HG03066 (cell line): ENCODE data around the gene BTBD8.
"Not testable (repeated sequence)": the region's sequence is repeated elsewhere in the genome, so short reads cannot be mapped to it uniquely, and the experiment has no call there.

Source experiments
- ATAC-seq: cut with Tn5 transposase; IDR thresholded peaks from one replicate; pipeline ENCODE4 v1.9.1; 2021; ENCODE audit warnings: low read depth; ENCODE audit not compliant: unreplicated experiment

The BTBD8 gene

DNA sequence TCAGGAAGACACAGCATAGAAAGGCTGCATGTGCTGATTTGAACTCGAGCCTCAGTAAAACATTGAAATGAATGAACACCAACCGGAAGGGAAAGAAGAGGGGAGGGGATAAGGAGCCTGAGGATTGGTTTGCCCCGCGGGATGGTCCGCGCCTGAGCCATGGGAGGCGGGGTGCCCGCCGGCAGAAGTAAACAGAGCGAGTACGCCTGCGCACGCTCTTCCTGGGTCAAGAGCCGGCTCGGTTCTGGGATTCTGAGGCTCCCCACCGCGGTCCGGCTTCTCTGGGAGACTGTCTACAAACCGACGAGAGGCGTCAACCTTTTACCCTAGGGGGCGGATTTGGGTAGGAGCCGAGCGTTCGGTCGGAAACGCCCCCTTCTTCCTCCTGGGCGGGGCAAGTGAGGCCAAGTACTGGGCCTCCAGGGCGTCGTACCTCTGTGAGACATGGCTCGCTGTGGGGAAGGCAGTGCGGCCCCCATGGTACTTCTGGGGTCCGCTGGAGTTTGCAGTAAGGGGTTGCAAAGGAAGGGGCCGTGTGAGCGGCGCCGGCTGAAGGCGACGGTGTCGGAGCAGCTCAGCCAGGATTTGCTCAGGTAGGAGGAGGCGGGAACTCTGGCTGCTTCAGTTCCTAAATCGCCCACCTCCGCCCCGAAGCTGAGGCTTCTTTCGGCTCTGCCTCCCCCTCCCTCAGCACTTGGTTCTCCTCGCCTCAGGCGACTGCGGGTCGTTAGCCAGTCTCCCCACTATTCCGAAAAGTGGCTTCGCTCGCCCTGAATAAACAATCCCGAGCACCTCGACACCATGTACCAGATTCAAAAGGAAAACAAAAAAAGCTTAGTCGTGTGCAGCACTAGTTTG is at the start of gene BTBD8:
TSS of gene BTBD8 (plus strand) at position 218 of the 858 bp plus-strand sequence. CDS start at position 445, 227 bp downstream.
- ATAC-seq = peak; percentile 94

DNA sequence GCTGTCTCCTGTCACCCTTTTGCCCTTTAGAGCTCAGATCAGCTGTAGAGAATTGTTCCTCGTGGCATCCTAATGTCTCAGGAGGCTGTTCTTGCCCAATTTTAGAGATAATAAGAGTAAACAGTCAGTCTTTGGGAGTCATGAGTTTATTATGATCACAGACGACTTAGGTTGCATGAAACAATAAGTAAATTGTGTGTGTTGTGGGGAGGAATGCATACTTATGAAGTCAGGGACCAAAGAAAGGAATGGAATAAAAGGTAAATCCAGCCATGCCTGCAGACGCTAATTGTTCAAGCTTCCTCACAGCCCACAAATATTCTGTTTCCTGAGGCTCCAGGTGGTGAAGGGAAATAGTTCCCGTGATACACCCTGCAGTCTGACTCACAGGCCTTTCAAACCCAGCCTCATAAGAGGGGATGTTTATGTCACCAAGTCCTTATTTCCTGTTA is 49.5 kb upstream of the BTBD8 start:
- no peak for ATAC-seq

DNA sequence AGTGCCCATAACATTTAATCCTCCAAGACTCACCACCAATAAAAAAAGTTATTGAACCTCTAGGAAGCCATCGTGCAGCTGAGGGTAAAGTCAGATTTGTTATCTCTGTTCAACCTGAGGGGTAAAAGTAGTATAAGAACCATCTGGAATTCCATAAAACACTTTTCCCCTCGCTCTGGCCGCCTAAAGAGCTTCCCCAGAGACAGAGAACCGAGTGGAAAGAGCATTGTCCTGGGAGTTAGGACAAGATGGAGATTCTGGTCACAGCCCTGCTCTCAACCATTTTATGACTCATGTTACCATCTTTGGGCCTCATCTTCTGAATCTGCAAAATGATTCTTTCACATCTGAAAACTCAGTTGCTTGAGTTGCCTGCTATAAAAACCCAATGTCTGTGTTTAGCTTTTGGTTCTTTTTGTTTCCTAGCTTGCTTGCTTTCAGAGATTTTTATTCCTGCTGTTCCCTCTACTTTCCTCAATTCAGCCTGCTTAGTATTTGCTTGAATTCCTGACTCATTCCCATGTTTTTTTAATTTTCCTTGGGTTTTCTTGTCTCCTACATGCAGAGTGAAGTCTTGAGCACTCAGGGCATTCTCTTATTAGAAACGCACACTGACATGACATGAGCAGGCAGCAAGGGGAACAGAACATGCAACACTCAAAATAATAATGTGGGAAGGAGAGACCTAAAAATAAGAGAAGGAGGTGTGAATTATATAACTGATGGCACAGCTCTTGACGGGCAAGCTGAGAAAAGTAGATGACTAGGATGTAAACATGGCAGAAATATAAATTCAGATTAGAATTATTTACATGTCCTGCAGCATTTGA is 48.6 kb upstream of the BTBD8 start:
- no peak for ATAC-seq

DNA sequence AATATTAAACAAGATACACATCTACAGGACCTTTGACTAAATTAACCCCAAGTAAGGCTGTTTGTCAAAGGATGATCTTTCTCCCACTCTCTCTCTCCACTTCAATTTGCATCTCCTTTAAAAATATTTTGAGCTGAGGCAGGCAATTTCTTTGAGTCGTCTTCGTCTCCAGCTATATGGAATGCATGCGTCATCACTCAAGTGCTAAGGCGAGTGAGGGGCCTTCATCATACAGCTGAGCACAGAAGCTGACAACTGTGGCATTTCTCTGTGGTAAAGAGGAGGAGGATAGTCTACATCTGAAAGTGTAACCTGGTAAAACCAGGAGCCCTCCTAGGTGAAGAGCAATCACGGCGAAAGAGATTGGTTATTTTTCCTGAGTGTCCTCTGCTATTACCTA is 42.7 kb upstream of the BTBD8 start:
- no peak for ATAC-seq

DNA sequence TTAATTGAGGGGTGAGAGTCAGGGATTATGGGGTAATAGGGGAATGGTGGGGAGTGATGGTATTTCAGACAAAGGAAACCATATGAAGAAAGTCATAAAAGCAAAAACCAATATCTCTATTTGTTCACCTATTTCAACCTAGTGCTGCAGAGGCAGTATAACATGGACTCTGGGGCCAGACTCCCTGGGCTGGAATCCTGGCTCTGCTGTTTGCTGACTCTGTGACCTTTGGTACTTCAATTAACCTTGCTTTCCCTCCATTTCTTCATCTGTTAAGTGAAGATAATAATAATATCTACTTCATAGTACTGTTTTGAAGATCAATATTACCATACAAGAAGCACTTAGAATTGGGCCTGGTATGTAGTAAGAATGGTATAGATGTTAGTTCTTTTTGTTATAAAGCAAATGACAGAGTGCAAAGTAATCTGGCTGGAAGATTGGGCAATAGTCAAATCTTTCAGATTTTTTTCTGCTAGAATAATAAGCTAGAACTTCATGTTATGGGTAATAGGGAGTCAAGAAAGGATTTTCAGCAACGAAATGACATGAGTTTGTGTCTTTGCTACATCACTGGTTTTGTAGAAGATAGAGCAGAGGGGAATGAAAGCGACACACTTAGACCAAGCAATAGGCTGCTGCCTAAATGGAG is 41.3 kb upstream of the BTBD8 start:
- ATAC-seq = no peak

DNA sequence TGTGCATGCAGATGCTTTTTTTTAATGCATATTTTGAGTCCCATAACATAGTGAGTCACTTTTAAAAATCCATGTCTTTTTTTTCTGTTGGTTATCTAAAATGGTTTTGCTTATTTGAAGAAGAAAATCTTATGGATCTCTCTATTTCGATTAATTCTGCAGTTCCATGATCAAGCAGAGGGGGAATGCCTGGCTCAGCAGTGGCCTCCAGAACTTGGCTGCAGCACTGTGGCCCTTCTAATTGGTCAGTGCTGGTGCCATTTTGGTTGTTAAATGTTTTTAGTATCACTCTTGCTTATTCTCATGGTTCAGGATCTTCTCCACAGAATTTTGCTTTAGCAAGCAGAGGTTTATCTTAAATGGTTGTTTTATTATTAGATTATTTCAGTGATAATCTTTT is 39.2 kb upstream of the BTBD8 start:
- no peak for ATAC-seq

DNA sequence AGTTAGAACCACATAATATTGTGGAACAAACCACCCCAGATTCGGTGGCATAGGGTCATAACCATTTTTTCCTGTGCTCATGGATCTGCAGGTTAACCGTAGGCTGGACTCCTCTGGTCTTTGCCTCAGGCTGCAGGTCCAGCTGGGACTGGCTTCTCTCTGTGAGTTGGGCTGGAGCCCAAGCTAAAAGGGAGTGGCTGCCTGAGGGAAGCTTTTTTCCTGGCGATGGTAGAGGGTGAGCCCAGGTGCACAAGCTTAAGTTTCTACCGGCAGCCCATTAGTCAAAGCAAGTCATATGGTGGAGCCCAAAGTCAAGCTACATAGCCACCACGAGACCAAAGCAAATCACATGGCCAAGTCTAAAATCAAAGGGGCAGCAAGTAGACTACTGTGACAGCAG is 36.5 kb upstream of the BTBD8 start:
- ATAC-seq = no peak

DNA sequence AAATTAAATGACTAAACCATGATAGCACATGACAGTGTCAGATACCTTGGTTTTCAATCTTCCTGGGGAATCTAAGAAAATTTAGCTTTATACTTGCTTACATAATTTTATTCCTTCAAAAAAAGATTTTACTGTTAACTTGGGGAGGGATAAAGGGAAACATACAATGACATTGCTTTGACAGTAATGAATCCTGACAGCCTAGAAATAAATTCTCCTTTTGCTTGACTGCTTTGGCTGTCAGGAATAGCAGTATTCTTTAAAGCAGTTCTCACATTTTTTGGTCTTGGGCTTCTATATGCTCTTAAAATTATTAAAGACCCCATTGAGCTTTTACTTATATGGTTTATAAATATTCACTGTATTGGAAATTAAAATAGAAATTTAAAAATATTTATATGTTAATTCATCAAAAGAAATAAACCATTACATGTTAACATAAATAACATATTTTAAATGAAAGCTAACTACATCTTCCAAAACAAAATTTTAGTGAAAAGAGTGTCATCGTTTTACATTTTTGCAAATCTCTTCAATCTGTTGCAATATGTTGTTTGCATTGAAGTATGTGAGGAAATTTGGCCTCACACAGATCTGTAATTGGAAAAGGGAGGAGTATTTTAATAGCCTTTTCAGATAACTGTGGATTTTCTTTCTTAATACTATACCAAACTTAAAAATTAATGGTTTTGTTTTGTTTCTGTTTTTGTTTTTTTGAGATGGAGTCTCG is 34.2 kb upstream of the BTBD8 start:
- ATAC-seq = no peak

DNA sequence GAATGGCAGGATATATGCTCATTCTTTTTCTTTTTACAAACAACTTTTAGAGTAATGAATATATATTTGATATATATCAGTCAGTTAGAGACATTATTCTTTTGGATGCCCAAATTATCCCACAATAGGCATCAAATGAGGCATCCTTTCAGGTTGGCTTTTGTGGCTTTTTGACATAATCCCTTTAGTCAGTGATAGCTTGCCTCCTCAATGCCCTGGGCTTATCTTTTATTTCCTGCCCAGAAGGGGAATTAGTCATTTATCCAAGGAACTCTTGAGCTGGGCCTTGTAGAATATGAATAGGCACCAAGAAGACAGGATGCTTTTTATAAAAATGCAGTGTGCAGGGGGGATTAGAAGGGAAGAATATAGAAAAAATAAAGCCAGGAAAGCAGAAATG is 28.2 kb upstream of the BTBD8 start:
- no peak for ATAC-seq

DNA sequence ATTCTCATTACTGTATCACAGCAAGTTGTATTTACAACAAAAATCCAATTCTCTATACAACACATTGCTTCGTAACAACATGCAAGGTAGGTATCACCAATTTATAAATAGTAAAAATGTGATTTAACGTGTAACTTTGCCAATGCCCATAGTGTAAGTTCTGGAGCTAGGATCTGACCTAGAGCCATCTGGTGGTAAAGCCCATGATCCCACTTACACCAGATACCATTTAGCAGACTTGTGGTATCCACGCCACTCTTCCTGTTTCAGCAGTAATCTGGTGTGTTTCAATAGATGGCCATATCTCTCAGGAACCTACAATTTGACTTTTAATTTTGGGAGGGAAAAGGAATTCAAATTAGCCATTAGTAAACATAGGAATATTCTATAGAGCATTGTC is 15.1 kb upstream of the BTBD8 start:
- no peak for ATAC-seq

DNA sequence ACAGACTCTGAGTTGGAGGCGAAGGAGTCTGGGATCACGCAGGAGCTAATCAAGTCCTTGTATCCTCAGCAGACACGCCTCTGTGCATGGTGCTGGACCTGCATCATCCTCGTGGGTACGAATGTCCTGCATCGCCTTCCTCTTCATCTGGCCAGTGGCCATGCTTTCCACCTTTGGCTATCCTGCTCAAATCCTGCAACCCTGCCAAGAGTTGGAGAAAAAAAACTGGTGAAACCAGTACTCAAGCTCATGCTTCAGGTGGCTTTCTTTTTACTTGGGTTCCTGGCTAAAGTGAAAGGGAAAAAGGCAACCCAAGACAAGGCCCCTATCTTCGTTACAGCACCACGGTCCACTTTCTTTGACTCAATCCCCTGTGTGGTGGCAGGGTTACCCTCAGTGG is 13.8 kb upstream of the BTBD8 start:
- ATAC-seq = no peak

DNA sequence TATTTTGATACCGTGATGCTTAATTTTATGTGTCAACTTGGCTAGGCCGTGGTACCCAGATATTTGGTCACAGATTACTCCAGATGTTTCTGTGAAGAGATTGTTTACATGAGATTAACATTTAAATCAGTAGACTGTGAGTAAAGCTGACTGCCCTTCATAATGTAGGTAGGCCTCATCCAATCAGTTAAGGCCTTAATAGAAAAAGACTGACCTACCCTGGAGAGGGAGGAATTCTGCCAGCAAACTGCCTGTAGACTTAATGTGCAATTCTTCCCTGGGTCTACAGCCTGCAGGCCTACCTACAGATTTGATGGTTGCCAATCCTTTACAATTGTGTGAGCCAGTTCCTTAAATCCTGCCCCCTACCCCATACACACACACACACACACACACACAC is 9.3 kb upstream of the BTBD8 start:
- no peak for ATAC-seq

DNA sequence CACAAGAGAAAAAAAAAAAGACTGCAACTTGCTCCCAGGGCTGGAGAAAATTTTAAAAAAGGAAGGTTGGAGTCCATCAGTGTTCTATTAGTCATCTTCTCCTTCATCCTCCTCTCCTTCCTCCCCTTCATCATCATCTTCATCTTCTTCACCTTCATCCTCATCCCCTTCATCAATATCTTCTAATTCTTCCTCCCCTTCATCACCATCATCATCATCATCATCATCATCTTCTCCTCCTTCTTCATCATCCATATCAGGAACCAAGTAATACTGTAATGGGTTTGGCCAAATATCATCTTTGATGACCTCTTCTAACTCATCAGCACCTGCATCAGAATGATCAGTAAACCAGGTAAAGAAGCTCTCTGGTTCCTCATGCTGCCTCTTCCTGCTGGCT is 5.7 kb upstream of the BTBD8 start:
- not testable (repeated sequence) for ATAC-seq

DNA sequence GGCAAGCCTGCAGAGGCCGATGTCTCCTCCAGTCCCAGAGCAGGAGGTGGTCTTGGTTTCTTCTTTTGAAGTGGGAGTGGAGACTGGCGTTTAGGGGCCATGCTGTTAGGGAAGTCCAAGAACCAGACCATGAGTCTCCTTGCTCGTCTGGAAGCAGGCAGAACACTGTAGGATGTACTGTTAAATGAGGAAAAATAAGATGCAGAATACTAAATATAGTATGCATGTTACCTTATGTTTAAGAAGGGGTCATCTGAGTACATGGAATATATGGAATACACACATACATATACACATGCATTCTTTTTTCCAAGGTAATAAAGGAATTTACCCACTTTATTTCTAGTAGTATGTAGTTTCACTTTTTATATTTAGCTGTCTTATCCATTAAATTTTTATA is 4.8 kb upstream of the BTBD8 start, which contains the start of gene SETSIP:
TSS of gene SETSIP (minus strand) at position 101 of the 400 bp plus-strand sequence. CDS start at position 101, 0 bp downstream.
- ATAC-seq = no peak

DNA sequence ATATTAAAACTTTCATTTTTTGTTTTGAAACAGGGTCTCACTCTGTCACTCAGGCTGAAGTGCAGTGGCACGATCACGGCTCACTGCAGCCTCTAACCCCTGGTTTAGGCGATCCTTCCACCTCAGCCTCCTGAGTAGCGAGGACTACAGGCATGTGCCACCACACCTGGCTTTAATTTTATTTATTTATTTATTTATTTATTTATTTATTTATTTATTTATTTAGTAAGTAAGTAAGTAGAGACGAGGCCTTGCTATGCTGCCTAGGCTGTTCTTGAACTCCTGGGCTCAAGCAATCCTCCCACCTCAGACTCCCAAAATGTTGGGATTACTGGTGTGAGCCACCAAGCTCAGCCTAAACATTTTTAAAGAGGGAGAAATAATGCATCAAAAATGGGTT is 3.8 kb upstream of the BTBD8 start:
- ATAC-seq = no peak

DNA sequence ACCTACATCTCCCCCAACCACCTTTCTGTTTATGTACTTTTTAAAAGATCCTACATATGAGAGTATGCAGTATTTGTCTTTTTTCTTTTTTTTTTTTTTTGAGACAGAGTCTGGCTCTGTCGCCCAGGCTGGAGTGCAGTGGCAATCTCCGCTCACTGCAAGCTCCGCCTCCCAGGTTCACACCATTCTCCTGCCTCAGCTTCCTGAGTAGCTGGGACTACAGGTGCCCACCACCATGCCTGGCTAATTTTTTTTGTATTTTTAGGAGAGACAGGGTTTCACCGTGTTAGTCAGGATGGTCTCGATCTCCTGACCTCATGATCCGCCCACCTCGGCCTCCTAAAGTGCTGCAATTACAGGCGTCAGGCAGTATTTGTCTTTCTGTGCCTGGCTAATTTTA is 2.1 kb upstream of the BTBD8 start:
- not testable (repeated sequence) for ATAC-seq

DNA sequence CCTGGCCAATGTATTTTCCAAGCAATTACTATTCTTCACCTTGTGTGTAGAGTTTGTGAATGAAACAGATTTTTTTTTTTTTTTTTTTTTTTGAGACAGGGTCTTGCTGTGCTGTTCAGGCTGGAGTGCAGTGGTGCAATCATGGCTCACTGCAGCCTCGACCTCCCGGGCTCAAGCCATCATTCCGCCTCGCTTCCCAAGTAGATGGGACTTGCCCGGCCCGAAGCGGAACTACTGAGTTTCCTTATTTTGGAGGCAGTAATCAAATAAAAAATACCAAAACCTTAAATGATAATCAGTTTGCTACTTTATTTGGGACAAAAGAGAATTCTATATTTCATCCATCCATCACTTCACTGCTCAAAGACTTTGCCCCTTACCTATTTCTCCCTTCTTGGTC is 704 bp upstream of the BTBD8 start:
- ATAC-seq = no peak

DNA sequence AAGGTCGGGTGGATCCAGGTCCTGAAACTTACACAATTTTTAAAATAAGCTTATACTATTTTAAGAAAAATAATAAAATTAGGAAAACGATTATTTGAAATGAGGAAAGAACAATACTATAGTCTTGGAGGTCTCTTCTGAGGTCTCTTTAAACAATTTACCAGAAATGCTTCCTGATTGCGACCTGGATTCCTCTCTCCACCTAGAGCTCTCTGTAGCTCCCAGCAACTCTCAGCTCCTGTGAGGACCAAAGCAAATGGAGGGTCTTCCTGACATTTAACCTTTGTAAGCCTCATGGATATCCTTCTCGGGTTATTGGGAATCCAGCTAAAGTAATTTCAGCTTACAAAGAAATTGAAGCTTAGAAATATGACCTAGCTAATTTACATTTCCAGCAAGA is 886 bp downstream of the BTBD8 start:
- no peak for ATAC-seq

DNA sequence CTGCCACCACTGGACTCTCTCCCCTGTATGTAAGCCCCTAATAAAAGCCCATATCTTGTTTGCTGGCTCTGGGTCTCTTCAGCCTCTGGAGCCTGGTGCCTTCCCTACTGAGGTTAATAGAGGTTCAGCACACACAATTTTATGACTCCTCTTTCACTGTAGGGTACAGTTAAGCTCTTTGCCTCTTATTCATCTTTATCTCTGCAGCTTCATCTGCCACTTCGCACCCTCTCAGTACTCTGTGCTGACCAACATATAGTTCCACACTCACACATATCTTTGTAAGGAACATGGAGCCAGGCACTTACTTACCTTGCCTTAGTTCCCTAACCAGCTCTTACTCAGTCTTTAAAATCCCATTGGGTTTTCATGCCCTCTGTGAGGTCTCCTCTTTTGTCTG is 4.5 kb downstream of the BTBD8 start:
- no peak for ATAC-seq

DNA sequence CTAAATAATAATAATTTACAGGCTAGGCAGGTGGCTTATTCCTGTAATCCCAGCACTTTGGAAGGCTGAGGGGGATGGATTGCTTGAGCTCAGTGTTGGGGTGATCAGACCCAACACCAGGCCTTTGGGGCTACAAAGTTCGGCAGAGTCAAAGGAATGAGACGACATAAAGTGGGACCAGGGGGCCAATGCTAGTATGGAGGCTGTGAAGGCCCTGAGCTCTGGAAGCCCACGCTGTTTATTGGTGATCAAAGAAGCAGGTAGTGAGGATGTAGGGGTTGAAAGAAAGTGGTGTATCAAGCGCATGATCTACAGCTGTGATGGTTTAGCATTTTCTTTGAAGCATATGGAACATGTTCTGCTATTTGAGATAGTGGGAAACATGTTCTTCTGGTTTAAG is 5.6 kb downstream of the BTBD8 start:
- ATAC-seq = no peak
